ENCODE results near the gene GASK1A.

GASK1A gene

GRCh38 chr3:43015572-43015971 lies 36.5 kb downstream of the GASK1A start:
- DNase-seq, result no peak

- DNase-seq, result no peak
Measured at GRCh38 chr3:43015991-43016865, 37.1 kb downstream of the GASK1A start.

GRCh38 chr3:43017004-43017403 lies 37.9 kb downstream of the GASK1A start:
- DNase-seq, result no peak

GRCh38 chr3:43017593-43018195 lies 38.6 kb downstream of the GASK1A start:
- no peak for DNase-seq

GRCh38 chr3:43018246-43018645 lies 39.1 kb downstream of the GASK1A start:
- DNase-seq, result no peak

GRCh38 chr3:43019006-43019809 lies 40.1 kb downstream of the GASK1A start:
- no peak for DNase-seq

- DNase-seq, result no peak
Measured at GRCh38 chr3:43019826-43020225, 40.7 kb downstream of the GASK1A start.

GRCh38 chr3:43021186-43021585 lies 42.1 kb downstream of the GASK1A start:
- DNase-seq, result no peak

GRCh38 chr3:43022121-43022520 lies 43.0 kb downstream of the GASK1A start:
- DNase-seq, result no peak

- no peak for DNase-seq
Measured at GRCh38 chr3:43023066-43023465, 44.0 kb downstream of the GASK1A start.

- no peak for DNase-seq
Measured at GRCh38 chr3:43023746-43024145, 44.6 kb downstream of the GASK1A start.

- DNase-seq, result no peak
Measured at GRCh38 chr3:43024181-43024885, 45.2 kb downstream of the GASK1A start.

GRCh38 chr3:43025423-43025822 lies 46.3 kb downstream of the GASK1A start:
- no peak for DNase-seq

GRCh38 chr3:43028001-43028400 lies 48.9 kb downstream of the GASK1A start:
- no peak for DNase-seq

- no peak for DNase-seq
Measured at GRCh38 chr3:43028678-43029490, 49.8 kb downstream of the GASK1A start.

GRCh38 chr3:43030162-43030935 lies 51.2 kb downstream of the GASK1A start:
- no peak for DNase-seq

- DNase-seq, result no peak
Measured at GRCh38 chr3:43031485-43031884, 52.4 kb downstream of the GASK1A start.

- DNase-seq, result no peak
Measured at GRCh38 chr3:43031889-43032545, 52.9 kb downstream of the GASK1A start.

- no peak for DNase-seq
Measured at GRCh38 chr3:43032646-43033628, 53.8 kb downstream of the GASK1A start.

All from NCI-H2029 (cell line).